GM12878 (cell line): ENCODE results near the gene LAMA5. TPM values are rescaled to one million over a fixed set of nuclear protein-coding genes. Genes with fewer than 3 reads are reported as not detected.

Source experiments
- ATAC-seq: fragments of 200-7000 bp; cut with Tn5 transposase; 3 replicates; pipeline ENCODE4 v1.9.1; 2020; ENCODE audit warnings: mild to moderate bottlenecking, moderate library complexity
- BruUV-seq: library from RNA; stranded (reverse); fragments of 400-500 nt; replicated peaks from 2 replicates; lab custom pipeline; 2021; lab: Mats Ljungman, UMichigan
- CTCF ChIA-PET: fragments of 300-600 bp; sonication (Branson Sonifier 250); formaldehyde crosslinking; extraction: SDS; loops from one replicate; lab custom pipeline; 2021; ENCODE audit warnings: inconsistent platforms; lab: Yijun Ruan, JAX
- POLR2A ChIA-PET: fragments of 350-600 bp; formaldehyde crosslinking; extraction: SDS; loops from one replicate; lab custom pipeline; 2021; ENCODE audit warnings: inconsistent platforms; lab: Charles Lee
- RAD21 ChIA-PET: fragments of 300-600 bp; sonication (Branson Sonifier 250); formaldehyde crosslinking; loops from one replicate; lab custom pipeline; 2023; ENCODE audit warnings: antibody characterized with exemption; ENCODE audit not compliant: unreplicated experiment; lab: Charles Lee
- SMC1A ChIA-PET: fragments of 300-600 bp; sonication (Branson Sonifier 250); formaldehyde crosslinking; loops from one replicate; lab custom pipeline; 2023; ENCODE audit not compliant: unreplicated experiment, uncharacterized antibody; lab: Charles Lee
- DNase-seq: peaks from one replicate; pipeline ENCODE4 v3.0.0-alpha.2; 2011; ENCODE audit warnings: low read depth, low spot score
- FAIRE-seq: peaks from 3 replicates; lab custom pipeline; 2011; peaks lifted over from hg19 to GRCh38; lab: Jason Lieb, UNC
- H2AFZ ChIP-seq: 2 replicates; pipeline ENCODE4 v1.6.0; 2011; ENCODE audit warnings: low read depth, low read length, control low read depth; ENCODE audit not compliant: control insufficient read depth
- H3K27ac ChIP-seq: 2 replicates; pipeline ENCODE4 v1.5.1; 2011; ENCODE audit warnings: control low read depth; ENCODE audit not compliant: control insufficient read depth, insufficient read depth
- H3K27me3 ChIP-seq, 2 experiments: replicated peaks in 1 of 2; 2 replicates each; pipeline versions ENCODE4 v1.6.0 to v1.6.1; 2011; ENCODE audit warnings: low read length in 1 of 2; ENCODE audit not compliant: control insufficient read depth in 2 of 2, insufficient read depth in 2 of 2
- H3K36me3 ChIP-seq, 2 experiments: 2 replicates each; pipeline ENCODE4 v1.5.1; 2011; ENCODE audit warnings: low read length in 1 of 2; ENCODE audit not compliant: control insufficient read depth in 2 of 2, insufficient read depth in 2 of 2
- H3K4me1 ChIP-seq: 2 replicates; pipeline ENCODE4 v1.6.1; 2011; ENCODE audit warnings: mild to moderate bottlenecking, low read length, moderate library complexity, mixed read lengths; ENCODE audit not compliant: control insufficient read depth, insufficient read depth
- H3K4me2 ChIP-seq: 2 replicates; pipeline ENCODE4 v1.6.0; 2011; ENCODE audit warnings: control low read depth; ENCODE audit not compliant: control insufficient read depth, insufficient read depth
- H3K4me3 ChIP-seq: fragments of 200-600 bp; sonication (generic); 2 replicates; pipeline ENCODE4 v1.5.1; 2016
- H3K79me2 ChIP-seq: 2 replicates; pipeline ENCODE4 v1.6.0; 2011; ENCODE audit warnings: low read length; ENCODE audit not compliant: control insufficient read depth, insufficient read depth
- H3K9ac ChIP-seq: 2 replicates; pipeline ENCODE4 v1.8.0; 2011; ENCODE audit warnings: low read length, control low read depth, mixed read lengths; ENCODE audit not compliant: control insufficient read depth, insufficient read depth
- H3K9me3 ChIP-seq: replicated peaks from 3 replicates; pipeline ENCODE4 v1.5.1; 2011; ENCODE audit warnings: mild to moderate bottlenecking, low read length; ENCODE audit not compliant: control insufficient read depth, insufficient read depth
- H4K20me1 ChIP-seq: 2 replicates; pipeline ENCODE4 v1.6.0; 2011; ENCODE audit not compliant: control insufficient read depth, insufficient read depth
- ATF7 ChIP-seq: fragments of 450-650 bp; IDR thresholded peaks from 2 replicates; pipeline ENCODE4 v1.6.1; 2016; ENCODE audit warnings: low read depth, mild to moderate bottlenecking
- KAT2A ChIP-seq: conservative IDR thresholded peaks from 2 replicates; pipeline ENCODE4 v1.6.1; 2011; ENCODE audit warnings: low read depth, low read length; ENCODE audit not compliant: control insufficient read depth
- SP1 ChIP-seq: IDR thresholded peaks from one replicate; pipeline ENCODE4 v1.6.1; 2011; ENCODE audit warnings: low read depth, low read length
- TAF1 ChIP-seq: IDR thresholded peaks from 2 replicates; pipeline ENCODE4 v1.6.1; 2011; ENCODE audit warnings: mild to moderate bottlenecking, low read depth, low read length, borderline replicate concordance
- TCF12 ChIP-seq: IDR thresholded peaks from 2 replicates; pipeline ENCODE4 v1.6.1; 2011; ENCODE audit warnings: low read depth, mild to moderate bottlenecking, low read length
- WGBS: methylation state at CpG from one replicate; pipeline ENCODE4 v1.1.6; 2016; ENCODE audit warnings: low lambda C conversion rate; ENCODE audit not compliant: insufficient replicate concordance, insufficient coverage; ENCODE audit errors: missing lambda C conversion rate; 5-methylcytosine and 5-hydroxymethylcytosine counted together
- in situ Hi-C: fragments of 300-500 bp; cut with MboI; formaldehyde crosslinking; loops from 9 replicates; pipeline ENCODE4 v1.14.3; 2018; ENCODE audit warnings: mixed read lengths
- intact Hi-C: fragments of 100-400 bp; cut with micrococcal nuclease; formaldehyde crosslinking; loops from one replicate; pipeline ENCODE4 v1.14.2; 2022; ENCODE audit not compliant: unreplicated experiment
- polyA plus RNA-seq, 11 experiments: library from polyadenylated mRNA; depleted of rRNA in 4 of 11; unstranded in 6 of 11; stranded (reverse) in 5 of 11; fragments of >200 nt; fragmentation: Nextera tagmentation in 4 of 11; fragmentation: Illumina TruSeq in 1 of 11; extraction: Ambion mirVana in 4 of 11; extraction: Trizol in 1 of 11; gene quantifications; 1 replicate in 1 of 11; 2 replicates in 10 of 11; pipeline versions ENCODE4 v1.2.1 to v1.2.3, GENCODE V29; 2011 to 2016; ENCODE audit warnings: inconsistent platforms in 2 of 11, missing spikeins in 2 of 11, low read depth in 1 of 11
- total RNA-seq, 4 experiments: library from RNA; depleted of rRNA in 3 of 4; stranded (reverse); fragments of >200 nt in 3 of 4; fragmentation: Illumina TruSeq in 1 of 4; extraction: Trizol in 1 of 4; gene quantifications; 2 replicates each; pipeline versions ENCODE4 v1.2.1 to v1.2.3, GENCODE V29; 2013 to 2021
- TF ChIP-seq, protein P1 (sequence below): fragments of 450-650 bp; IDR thresholded peaks from 2 replicates; pipeline ENCODE4 v1.6.1; 2017; ENCODE audit warnings: borderline replicate concordance

LAMA5 gene
- total and polyA plus RNA-seq, 10 of the 15 experiments (the other 5 are each of a cell fraction or from before 2014, with no cell fraction given): 0.09 to 3.1 (median 1.6) TPM; not detected in 3

DNA sequence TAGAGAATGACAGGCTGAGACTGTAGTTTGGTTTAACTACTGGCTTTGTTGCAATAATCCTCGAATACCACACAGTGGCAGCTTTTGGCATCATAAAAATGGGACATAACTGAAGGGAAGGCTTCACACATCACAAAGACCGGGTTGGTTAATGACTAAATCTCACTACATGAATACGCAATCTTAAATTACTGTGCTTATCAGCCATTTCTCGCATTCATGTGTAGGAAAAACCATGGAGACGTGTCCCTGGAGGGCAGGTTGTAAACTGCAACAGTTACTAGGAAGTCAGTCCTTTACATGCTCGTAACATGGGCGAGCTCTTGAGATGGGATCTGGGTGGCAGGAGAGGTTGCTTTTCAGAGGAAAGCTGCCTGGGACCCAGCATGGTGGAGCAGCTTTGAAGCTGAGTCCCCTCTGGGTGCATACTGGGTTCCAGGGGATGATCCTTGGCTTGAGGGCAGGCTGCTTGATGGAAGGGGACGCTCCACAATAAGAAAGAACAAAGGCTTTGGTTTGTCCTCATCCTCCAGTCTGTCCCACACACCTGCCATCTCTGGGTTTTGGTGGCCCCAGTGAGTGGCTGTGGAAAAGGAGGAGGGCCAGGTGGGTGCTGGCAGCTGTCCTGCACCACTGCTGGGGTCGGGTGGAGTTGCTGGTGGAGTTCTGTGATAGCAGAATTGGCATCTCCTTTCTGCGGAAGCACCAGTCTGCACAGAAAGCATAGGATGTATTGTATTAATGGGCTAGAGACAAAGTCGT, 21.9 kb upstream of the LAMA5 start (continued):
- TF ChIP-seq, protein P1, sequence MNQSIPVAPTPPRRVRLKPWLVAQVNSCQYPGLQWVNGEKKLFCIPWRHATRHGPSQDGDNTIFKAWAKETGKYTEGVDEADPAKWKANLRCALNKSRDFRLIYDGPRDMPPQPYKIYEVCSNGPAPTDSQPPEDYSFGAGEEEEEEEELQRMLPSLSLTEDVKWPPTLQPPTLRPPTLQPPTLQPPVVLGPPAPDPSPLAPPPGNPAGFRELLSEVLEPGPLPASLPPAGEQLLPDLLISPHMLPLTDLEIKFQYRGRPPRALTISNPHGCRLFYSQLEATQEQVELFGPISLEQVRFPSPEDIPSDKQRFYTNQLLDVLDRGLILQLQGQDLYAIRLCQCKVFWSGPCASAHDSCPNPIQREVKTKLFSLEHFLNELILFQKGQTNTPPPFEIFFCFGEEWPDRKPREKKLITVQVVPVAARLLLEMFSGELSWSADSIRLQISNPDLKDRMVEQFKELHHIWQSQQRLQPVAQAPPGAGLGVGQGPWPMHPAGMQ: no peak

DNA sequence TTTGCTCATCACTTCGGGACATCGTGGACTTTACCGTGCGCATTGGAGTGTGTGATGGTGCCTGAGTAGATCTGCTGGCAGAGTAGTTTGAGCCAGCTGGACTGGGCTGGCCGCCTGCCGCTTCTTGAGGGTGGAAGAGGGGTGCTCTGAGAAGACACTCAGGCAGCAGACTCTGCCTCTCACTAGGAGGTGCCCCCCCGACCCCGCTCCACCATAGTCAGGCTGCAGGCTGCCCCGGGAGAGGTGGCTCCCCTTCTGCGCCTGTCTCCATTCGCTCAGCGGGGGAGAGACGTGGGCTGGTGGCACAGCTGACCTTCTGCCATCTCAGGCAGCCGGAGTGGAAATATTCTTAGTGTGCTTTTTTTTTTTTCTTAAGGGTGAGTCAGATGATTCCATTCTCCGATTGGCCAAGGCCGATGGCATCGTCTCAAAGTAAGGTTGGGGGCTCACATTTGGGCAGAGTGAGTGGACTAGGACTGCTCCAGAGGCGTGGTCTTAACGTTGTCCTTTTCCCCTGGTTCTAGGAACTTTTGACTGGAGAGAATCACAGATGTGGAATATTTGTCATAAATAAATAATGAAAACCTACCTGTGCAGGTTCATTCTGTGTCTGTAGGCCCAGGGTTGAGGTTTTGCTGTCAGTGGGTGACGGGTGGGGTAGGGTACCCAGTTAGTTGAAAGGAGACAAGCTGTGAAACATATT, 21.0 kb upstream of the LAMA5 start:
- no peaks in the 10 kb centered on the region for H4K20me1 ChIP-seq
- POLR2A ChIA-PET: no interaction called here

More for the DNA sequence above, 21.0 kb upstream of the LAMA5 start:
- no TSS peak for BruUV-seq
- intact Hi-C loops: loop anchor here (1.0 to 10.0 kb wide), 5 partner anchors 86 to 373 kb away; partner anchors contain the start of genes ADRM1, LSM14B and MTG2
- Histone ChIP-seq H3K4me1 (peaks cover 4% of the 10 kb centered on the region), H3K9me3 (no peaks in the 10 kb centered on the region), H3K36me3 (peaks cover 9 to 13% of the 10 kb centered on the region in 2 experiments), H3K79me2 (peaks cover 48% of the 10 kb centered on the region), H3K27me3 (no peaks in the 10 kb centered on the region), H2AFZ (no peak overlapping the region), H3K4me3 (peak overlapping the region; percentile 100), H3K27ac (peak overlapping the region; percentile 93), H3K4me2 (peak overlapping the region; percentile 76), H3K9ac (peak overlapping the region; percentile 99)
- ATAC-seq: no peak
- ChIA-PET RAD21 (no interaction called here), SMC1A (no interaction called here), CTCF (interaction anchor here (0.8 kb wide), 1 partner anchor 22 kb away, joined by 3 read pairs; no protein-coding TSS in a partner anchor)
- 50% methylated on average over 18 of the region's 20 CpGs for WGBS
- DNase-seq: no peak
- no peak for FAIRE-seq
- TF ChIP-seq TCF12: no peak
- TF ChIP-seq TAF1: no peak
- no peak for TF ChIP-seq KAT2A
- TF ChIP-seq SP1: no peak
- no peak for TF ChIP-seq ATF7
- in situ Hi-C loops: loop anchor here (25.0 kb wide), 1 partner anchor 376 kb away; no protein-coding TSS in a partner anchor
